ENCODE data around the gene MUCL3.

DNA sequence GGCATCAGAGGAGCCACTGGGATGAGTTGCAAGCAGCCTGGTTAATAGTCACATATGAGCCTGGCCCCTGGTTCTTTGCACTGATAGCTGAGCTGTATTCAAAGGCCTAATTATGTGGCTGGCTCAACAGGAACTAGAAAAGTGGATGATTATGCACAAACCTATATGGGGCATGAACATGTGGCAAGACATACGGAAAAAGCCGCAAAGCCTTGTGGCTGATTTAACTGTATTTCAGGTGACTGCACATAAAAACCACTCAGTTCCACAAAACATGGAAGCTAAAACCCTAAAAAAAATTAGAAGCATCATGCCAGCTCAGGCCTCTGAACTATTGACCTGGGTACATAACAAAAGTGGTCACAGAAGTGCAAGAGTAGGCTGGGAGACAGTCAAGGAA lies 56.5 kb downstream of the MUCL3 start:
- TF ChIP-seq, protein P1, sequence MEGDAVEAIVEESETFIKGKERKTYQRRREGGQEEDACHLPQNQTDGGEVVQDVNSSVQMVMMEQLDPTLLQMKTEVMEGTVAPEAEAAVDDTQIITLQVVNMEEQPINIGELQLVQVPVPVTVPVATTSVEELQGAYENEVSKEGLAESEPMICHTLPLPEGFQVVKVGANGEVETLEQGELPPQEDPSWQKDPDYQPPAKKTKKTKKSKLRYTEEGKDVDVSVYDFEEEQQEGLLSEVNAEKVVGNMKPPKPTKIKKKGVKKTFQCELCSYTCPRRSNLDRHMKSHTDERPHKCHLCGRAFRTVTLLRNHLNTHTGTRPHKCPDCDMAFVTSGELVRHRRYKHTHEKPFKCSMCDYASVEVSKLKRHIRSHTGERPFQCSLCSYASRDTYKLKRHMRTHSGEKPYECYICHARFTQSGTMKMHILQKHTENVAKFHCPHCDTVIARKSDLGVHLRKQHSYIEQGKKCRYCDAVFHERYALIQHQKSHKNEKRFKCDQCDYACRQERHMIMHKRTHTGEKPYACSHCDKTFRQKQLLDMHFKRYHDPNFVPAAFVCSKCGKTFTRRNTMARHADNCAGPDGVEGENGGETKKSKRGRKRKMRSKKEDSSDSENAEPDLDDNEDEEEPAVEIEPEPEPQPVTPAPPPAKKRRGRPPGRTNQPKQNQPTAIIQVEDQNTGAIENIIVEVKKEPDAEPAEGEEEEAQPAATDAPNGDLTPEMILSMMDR (IDR thresholded peaks at IDR 0.05), result no peak
- no peak for TF ChIP-seq POLR2A (IDR thresholded peaks at IDR 0.05)

All from uterus (tissue), 2 donors.